ENCODE measurements around the gene SYCE3.

DNA sequence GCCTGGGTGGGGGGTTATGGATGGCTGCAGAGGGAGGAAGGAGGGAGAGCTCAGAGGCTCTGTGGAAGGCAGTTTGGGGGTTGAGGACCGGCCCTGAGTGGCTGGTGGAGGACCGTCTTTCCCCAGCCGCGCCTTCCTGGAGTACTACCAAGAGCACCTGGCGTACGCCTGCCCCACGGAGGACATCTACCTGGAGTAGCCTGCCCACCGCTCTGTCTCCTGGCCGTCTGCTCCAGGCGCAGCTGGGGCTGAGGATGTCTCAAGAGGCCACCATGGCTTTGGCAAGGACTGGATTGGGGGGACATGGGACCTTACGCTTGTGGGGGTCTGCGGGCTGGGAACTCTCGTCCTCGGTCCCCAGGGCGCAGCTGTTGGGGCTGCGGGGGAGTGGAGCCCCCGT lies 47.9 kb upstream of the SYCE3 start:
- TF ChIP-seq, protein P1, sequence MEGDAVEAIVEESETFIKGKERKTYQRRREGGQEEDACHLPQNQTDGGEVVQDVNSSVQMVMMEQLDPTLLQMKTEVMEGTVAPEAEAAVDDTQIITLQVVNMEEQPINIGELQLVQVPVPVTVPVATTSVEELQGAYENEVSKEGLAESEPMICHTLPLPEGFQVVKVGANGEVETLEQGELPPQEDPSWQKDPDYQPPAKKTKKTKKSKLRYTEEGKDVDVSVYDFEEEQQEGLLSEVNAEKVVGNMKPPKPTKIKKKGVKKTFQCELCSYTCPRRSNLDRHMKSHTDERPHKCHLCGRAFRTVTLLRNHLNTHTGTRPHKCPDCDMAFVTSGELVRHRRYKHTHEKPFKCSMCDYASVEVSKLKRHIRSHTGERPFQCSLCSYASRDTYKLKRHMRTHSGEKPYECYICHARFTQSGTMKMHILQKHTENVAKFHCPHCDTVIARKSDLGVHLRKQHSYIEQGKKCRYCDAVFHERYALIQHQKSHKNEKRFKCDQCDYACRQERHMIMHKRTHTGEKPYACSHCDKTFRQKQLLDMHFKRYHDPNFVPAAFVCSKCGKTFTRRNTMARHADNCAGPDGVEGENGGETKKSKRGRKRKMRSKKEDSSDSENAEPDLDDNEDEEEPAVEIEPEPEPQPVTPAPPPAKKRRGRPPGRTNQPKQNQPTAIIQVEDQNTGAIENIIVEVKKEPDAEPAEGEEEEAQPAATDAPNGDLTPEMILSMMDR (IDR thresholded peaks at IDR 0.05): no peak
- TF ChIP-seq POLR2A (IDR thresholded peaks at IDR 0.05): no peak
